PC-9 (cell line): ENCODE data around the gene RABAC1. TPM values are rescaled to one million over a fixed set of nuclear protein-coding genes. Genes with fewer than 3 reads are reported as not detected.

Experiments
- BruUV-seq: library from RNA; stranded (reverse); fragments of 400-500 nt; replicated peaks from 2 replicates; lab custom pipeline; 2021; lab: Mats Ljungman, UMichigan
- CTCF ChIA-PET: fragments of 300-600 bp; sonication (Branson Sonifier 250); formaldehyde crosslinking; loops from one replicate; lab custom pipeline; 2022; ENCODE audit warnings: antibody characterized with exemption; lab: Charles Lee
- POLR2A ChIA-PET: fragments of 300-600 bp; sonication (Branson Sonifier 250); formaldehyde crosslinking; loops from one replicate; lab custom pipeline; 2022; ENCODE audit warnings: antibody characterized with exemption; ENCODE audit not compliant: unreplicated experiment; lab: Charles Lee
- DNase-seq, 2 experiments: peaks; one replicate each; pipeline versions ENCODE4 v3.0.0 to v3.0.0-alpha.2; 2015 to 2022; ENCODE audit warnings: mixed read lengths in 1 of 2
- H2AFZ ChIP-seq: fragments of 200-600 bp; sonication (generic); 2 replicates; pipeline ENCODE4 v1.8.1; 2017; ENCODE audit warnings: antibody characterized with exemption
- H3F3A ChIP-seq: fragments of 200-600 bp; sonication (generic); 2 replicates; pipeline ENCODE4 v1.8.1; 2017; ENCODE audit warnings: antibody characterized with exemption, mild to moderate bottlenecking, low read depth; ENCODE audit not compliant: insufficient read depth
- H3K27ac ChIP-seq: fragments of 200-600 bp; sonication (generic); 2 replicates; pipeline ENCODE4 v1.6.1; 2016; ENCODE audit warnings: mixed run types
- H3K27me3 ChIP-seq: fragments of 200-600 bp; sonication (generic); 2 replicates; pipeline ENCODE4 v1.6.1; 2016; ENCODE audit warnings: low read depth, mixed run types; ENCODE audit not compliant: insufficient read depth
- H3K36me3 ChIP-seq: fragments of 200-600 bp; sonication (generic); 2 replicates; pipeline ENCODE4 v1.6.1; 2016; ENCODE audit warnings: low read depth, mixed run types
- H3K4me1 ChIP-seq: fragments of 200-600 bp; sonication (generic); replicated peaks from 2 replicates; pipeline ENCODE4 v1.6.1; 2016; ENCODE audit warnings: mixed run types; ENCODE audit not compliant: insufficient read depth
- H3K4me2 ChIP-seq: fragments of 200-600 bp; sonication (generic); 2 replicates; pipeline ENCODE4 v1.6.1; 2017; ENCODE audit warnings: mixed run types
- H3K4me3 ChIP-seq: fragments of 200-600 bp; sonication (generic); 2 replicates; pipeline ENCODE4 v1.6.1; 2016; ENCODE audit warnings: mixed run types
- H3K79me2 ChIP-seq: fragments of 200-600 bp; sonication (generic); 2 replicates; pipeline ENCODE4 v1.6.1; 2017; ENCODE audit warnings: low read depth, mixed run types
- H3K9me2 ChIP-seq: fragments of 200-600 bp; sonication (generic); 2 replicates; pipeline ENCODE4 v1.8.1; 2017; ENCODE audit warnings: mild to moderate bottlenecking; ENCODE audit not compliant: insufficient read depth
- H3K9me3 ChIP-seq: fragments of 200-600 bp; sonication (generic); 2 replicates; pipeline ENCODE4 v1.8.1; 2016; ENCODE audit warnings: low read depth; ENCODE audit not compliant: insufficient read depth
- H4K20me1 ChIP-seq: fragments of 200-600 bp; sonication (generic); 2 replicates; pipeline ENCODE4 v1.8.1; 2017; ENCODE audit not compliant: insufficient read depth
- CTCF ChIP-seq: fragments of 200-600 bp; sonication (generic); conservative IDR thresholded peaks from 2 replicates; pipeline ENCODE4 v1.6.1; 2017; ENCODE audit warnings: mixed run types, antibody characterized with exemption, mild to moderate bottlenecking, moderate library complexity
- EZH2 ChIP-seq: fragments of 200-600 bp; sonication (generic); IDR thresholded peaks from 2 replicates; pipeline ENCODE4 v1.8.0; 2017; ENCODE audit warnings: antibody characterized with exemption, low read depth
- intact Hi-C: fragments of 100-400 bp; cut with micrococcal nuclease; formaldehyde crosslinking; loops from one replicate; pipeline ENCODE4 v1.10.0; 2022; ENCODE audit not compliant: unreplicated experiment
- total RNA-seq: library from RNA; stranded (reverse); gene quantifications from 2 replicates; pipeline ENCODE4 v1.2.3, GENCODE V29; 2021

RABAC1 gene
- total RNA-seq, 1 experiment from 2014 or later, result 110 TPM

- BruUV-seq, result no TSS peak
- no peaks in the 10 kb centered on the region for H4K20me1 ChIP-seq
- no peak overlapping the region for H2AFZ ChIP-seq
- intact Hi-C loops, result loop anchor here (1.0 to 10.0 kb wide), 2 partner anchors 78 to 307 kb away; no protein-coding TSS in a partner anchor
- no peaks in the 10 kb centered on the region for H3K36me3 ChIP-seq
- peaks cover 3% of the 10 kb centered on the region; the same call in 1 of the 2 replicates for H3F3A ChIP-seq
- CTCF ChIA-PET, result no interaction called here
- H3K4me1 ChIP-seq, result no peaks in the 10 kb centered on the region
- H3K79me2 ChIP-seq, result no peaks in the 10 kb centered on the region
- POLR2A ChIA-PET, result no interaction called here
- no peak for TF ChIP-seq EZH2
- peak; percentile 97 for TF ChIP-seq CTCF
- DNase-seq, result peak in 1 of 2 experiments; percentile 76
- H3K9me3 ChIP-seq, result no peaks in the 10 kb centered on the region
- H3K27ac ChIP-seq, result no peak overlapping the region
- H3K4me3 ChIP-seq, result no peak overlapping the region
- H3K9me2 ChIP-seq, result no peaks in the 10 kb centered on the region
- H3K27me3 ChIP-seq, result no peaks in the 10 kb centered on the region
- H3K4me2 ChIP-seq, result no peak overlapping the region
These were observed 7.4 kb downstream of the RABAC1 start for GRCh38 chr19:41951686-41952172.

- Histone ChIP-seq H3K9me2 (no peaks in the 10 kb centered on the region), H3F3A (no peaks in the 10 kb centered on the region), H2AFZ (no peak overlapping the region), H3K9me3 (no peaks in the 10 kb centered on the region), H3K4me2 (no peak overlapping the region), H4K20me1 (no peaks in the 10 kb centered on the region), H3K36me3 (no peaks in the 10 kb centered on the region), H3K27ac (no peak overlapping the region), H3K4me1 (no peaks in the 10 kb centered on the region), H3K79me2 (no peaks in the 10 kb centered on the region), H3K27me3 (no peaks in the 10 kb centered on the region), H3K4me3 (no peak overlapping the region)
- DNase-seq, result no peak
- no TSS peak for BruUV-seq
- POLR2A ChIA-PET, result no interaction called here
- CTCF ChIA-PET, result interaction anchor here (1.0 kb wide), 1 partner anchor 59 kb away, joined by 3 read pairs; no protein-coding TSS in a partner anchor
- intact Hi-C loops, result no loop called here
- TF ChIP-seq CTCF (no peak), EZH2 (no peak)
These were observed 12.0 kb downstream of the RABAC1 start for GRCh38 chr19:41947091-41947490.

DNA sequence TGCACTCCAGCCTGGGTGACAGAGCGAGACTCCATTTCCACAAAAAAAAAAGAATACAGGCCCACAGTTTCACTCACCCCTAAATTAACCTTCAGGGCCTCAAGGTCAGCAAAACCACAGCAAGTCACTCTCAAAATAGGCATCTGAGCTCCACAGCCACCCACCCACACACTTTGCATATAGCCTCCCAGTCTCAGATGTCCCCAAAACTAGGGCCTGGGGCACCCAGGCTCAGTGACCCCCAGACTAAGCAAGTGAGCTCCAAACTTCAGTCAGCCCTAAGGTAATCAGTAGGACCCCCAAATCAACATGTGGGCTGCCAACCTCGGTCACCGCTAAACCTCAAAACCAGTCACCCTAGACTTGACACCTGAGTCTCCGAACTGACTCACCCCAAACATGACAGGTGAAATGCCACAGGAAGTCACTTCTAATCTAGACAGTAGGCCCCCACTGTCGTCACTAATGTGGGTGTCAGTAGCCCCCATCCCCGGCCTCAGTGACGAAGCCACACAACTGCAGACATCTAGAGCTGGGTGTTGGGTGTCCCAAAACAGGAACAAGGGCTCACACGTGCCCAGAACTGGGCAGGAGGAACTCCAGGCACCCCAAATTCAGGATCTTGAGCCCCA lies 13.9 kb downstream of the RABAC1 start:
- no peaks in the 10 kb centered on the region for H3K79me2 ChIP-seq
- H3F3A ChIP-seq, result no peaks in the 10 kb centered on the region
- CTCF ChIA-PET, result interaction anchor here (0.6 kb wide), 1 partner anchor 17 kb away, joined by 3 read pairs; the partner anchor contains the start of gene ERFL
- H2AFZ ChIP-seq, result no peak overlapping the region
- intact Hi-C loops, result no loop called here
- no peaks in the 10 kb centered on the region for H3K9me3 ChIP-seq
- no peaks in the 10 kb centered on the region for H3K27me3 ChIP-seq
- H4K20me1 ChIP-seq, result no peaks in the 10 kb centered on the region
- no peaks in the 10 kb centered on the region for H3K36me3 ChIP-seq
- H3K4me2 ChIP-seq, result no peak overlapping the region
- TF ChIP-seq CTCF (no peak), EZH2 (no peak)
- POLR2A ChIA-PET, result no interaction called here
- no peaks in the 10 kb centered on the region for H3K4me1 ChIP-seq
- H3K9me2 ChIP-seq, result no peaks in the 10 kb centered on the region
- BruUV-seq, result no TSS peak
- H3K4me3 ChIP-seq, result no peak overlapping the region
- no peak for DNase-seq
- H3K27ac ChIP-seq, result no peak overlapping the region
